NCI-H69 (cell line): ENCODE results near the gene OSBPL7.

Experiments
- DNase-seq: peaks from one replicate; lab custom pipeline; 2025; lab: John Stamatoyannopoulos, UW

OSBPL7 gene

GRCh38 chr17:47847341-47848197, 26.0 kb upstream of the OSBPL7 start:
- no peak for DNase-seq

DNA sequence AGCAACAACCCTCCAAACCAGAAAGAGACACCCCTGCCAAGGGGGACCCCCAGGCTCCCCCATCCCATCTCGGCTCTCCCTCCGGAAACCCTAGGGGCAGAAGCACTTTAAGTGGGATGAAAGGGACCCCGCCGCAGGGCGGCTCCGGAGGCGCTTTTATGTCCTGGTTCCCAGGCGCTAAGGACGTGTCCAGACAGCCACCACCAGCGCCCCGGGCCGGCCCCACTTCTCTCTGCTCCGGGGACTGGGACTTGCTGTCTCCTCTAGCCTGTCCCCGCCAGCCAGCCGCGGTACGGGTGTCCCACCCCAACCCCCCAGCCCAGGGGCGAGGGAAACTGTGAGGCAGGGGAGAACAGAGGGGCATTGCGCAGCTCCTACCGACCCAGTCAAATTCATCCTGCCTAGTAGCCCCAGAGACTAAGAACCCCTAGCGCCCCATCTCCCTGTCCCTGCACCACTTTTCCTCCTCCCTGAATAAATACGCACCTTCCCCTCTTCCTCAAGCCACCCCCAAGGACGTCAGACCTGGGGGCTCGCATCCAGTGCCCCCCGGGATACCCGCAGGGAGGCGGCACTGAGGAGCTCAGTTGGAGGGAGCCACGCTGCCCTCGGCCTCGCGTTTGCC, 25.2 kb upstream of the OSBPL7 start:
- DNase-seq = no peak

DNA sequence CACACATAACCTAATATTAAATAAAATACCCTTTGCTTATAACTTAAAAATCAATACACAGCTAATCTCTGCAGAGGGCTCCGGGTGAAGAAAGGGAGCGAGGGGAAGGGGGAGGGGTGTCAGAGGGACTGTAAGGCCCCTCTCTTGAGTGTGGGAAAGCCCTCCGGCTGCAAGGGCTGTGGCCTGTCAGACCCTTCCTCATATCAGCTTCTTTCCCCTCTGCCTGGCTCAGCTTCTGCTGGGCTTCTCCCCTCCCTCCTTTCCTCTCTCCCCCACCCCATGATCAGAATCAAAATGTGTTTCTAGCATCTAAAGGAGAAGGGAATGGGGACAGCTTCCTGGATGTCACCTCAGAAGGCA, 24.1 kb upstream of the OSBPL7 start:
- no peak for DNase-seq

GRCh38 chr17:47844814-47845715, 23.5 kb upstream of the OSBPL7 start:
- DNase-seq = peak; percentile 47

DNA sequence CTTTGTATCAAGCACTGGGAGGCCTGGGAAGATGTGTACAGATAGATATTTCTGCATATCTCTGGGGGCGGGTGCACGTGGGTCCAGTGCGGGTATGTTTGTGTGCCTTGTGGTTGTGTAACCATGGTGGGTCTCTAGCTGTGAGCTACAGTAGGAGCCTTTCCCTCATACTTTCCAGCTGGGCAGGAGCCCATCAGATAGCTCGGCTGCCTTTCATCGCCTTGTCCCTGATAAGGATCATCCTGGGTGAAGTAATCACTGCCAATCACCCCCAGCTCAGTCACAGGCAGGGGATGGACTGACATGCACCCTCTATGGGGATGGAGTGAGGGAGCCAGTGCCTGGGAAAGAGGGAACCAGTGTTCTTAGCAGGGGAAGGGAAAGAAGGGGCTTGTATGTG, 22.6 kb upstream of the OSBPL7 start:
- DNase-seq = peak; percentile 44

DNA sequence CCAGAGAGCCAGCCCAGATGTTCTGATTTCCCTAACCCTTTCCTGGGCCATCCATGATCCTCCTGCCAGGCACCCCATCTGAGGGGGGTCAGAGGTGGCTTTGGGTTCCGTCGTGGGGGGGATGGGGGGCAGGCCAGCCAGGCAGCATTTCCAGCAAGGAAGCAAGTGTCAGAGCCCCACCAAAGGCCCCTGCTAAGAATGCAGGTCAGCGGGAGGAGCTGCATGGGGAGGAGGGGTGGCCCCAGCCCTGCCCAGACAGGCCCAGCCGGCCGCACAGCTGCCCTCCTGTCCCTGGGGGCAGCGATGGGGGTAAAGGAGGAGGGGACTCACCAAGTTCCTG, 21.8 kb upstream of the OSBPL7 start:
- peak; percentile 97 for DNase-seq

DNA sequence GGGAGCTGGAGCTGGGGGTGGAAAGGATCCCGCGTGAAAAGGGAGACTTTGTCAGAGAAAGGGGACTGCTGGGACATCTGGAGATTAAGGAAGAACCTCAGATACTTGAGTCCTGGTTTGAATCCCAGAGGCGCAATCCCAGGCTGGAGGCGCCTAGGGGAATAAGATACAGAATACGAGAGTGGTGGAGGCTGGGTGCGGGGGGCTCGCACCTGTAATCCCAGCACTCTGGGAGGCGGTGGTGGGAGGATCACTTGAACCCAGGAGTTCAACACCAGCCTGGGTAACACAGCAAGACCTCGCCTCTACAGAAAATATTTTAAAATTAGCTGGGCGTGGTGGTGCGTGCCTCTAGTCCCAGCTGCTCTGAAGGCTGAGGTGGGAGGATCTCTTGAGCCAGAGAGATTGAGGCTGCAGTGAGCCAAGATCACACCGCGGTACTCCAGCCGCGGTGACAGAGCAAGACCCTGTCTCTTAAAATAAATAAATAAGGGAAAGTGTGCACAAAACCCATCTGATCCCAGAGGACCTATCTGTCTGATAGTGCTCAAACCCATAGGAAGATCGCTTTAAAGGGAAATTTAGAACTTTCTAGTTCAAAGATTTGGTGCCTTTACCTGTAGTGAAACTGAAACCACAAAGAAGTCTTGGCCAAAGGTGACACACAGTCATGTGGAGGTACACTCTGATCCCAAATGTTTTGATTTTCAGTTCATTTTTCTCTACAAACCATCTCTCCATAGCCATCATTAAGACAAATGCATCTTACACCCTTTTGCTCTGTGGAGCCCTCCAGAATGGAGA, 20.1 kb upstream of the OSBPL7 start:
- DNase-seq = no peak

- peak; percentile 92 for DNase-seq
Observed at GRCh38 chr17:47840742-47841487, 19.3 kb upstream of the OSBPL7 start, which contains the start of gene SCRN2. TSS of gene SCRN2 (minus strand) at chr17:47841273. CDS start at chr17:47840843, 430 bp downstream.

DNA sequence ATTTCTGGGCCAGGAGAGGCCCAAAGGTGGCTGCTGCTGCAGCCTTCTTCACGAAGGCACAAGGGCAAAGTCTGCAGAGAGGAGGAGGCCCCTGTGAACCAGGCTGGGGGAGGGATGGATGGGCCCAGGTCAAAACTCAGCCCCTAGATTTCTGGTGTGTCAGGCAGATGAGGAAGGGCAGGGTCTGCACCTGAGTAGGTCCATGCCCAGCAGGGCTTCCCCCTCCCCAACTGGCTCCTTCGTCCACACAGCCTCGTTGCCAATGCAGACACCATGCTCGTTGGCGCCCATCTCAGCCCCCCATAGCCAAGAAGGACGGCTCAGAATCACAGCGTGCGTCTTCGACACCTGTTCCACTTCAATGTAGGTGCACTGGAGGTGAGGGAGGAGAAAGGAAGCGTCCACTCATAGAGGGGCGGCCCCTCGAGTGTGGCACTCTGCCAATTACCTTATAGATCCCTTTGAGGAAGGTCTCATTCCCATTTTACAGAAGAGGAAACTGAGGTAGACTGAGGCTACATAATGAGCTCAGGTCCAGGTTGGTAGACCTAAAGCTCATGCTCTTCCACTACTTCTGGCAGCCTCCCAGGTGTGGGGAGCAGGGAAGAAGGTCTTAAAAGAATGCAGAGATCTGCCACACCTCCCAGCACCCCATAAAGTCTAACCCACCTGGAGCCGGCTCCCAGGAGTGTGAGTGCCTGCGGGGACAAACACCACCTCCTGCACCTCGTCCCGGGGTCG, 18.6 kb upstream of the OSBPL7 start:
- peak; percentile 62 for DNase-seq

DNA sequence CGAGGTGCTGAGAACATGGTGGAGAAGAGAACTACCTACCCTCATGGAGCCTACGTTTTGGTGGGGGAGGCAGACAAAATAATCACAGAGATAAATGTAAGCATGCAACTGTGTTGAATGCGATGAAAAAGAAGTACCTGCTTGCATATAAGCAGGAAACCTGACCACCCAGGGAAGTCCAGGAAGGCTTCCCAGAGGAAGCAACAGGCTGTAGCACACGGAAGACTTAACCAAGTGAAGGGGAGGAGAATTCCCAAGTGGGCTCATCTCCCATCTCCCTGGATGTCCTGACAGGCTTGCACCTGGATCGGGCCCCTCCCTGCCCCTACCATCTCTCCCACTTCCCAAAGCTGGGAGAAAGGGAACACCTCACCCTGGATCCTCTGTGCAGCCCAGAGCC, 17.5 kb upstream of the OSBPL7 start:
- DNase-seq = no peak

GRCh38 chr17:47838636-47839035, 17.0 kb upstream of the OSBPL7 start:
- no peak for DNase-seq

GRCh38 chr17:47837401-47838039, 15.9 kb upstream of the OSBPL7 start:
- DNase-seq = no peak

DNA sequence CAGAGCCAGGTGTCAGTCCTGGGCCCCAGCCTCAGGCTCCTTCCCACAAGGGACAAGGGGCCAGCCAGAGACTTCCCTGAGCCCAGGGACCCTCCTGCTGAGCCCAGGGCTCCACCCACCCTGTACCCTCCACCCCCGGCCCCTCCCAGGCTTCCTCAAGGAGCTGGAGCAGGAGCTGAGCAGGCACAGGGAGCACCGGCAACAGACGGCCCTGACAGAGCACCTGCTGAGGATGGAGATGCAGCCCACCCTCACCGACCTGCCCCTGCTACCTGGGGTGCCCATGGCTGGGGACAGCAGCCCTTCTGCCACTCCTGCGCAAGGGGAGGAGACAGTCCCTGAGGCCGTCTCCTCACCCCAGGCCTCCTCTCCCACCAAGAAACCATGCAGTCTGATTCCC, 15.0 kb upstream of the OSBPL7 start:
- no peak for DNase-seq

GRCh38 chr17:47834756-47835155, 13.2 kb upstream of the OSBPL7 start:
- DNase-seq = no peak

DNA sequence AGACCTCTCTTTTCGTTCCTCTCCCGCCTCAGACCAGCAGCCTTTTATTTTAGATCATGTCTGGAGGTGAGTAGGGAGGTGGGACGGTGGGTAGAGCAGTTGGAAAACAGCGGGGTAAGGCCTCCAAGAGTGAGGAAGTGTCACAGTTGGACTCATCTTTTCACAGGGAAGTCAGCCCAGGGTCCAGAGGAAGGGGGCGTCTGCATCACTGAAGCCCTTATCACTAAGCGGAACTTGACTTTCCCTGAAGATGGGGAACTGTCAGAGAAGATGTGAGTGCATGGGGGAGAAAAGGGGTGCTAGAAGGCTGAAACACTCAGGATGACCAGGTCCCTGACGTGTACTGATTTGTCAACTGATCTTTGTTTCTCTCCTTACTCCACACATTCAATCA, 10.3 kb upstream of the OSBPL7 start:
- peak; percentile 44 for DNase-seq

DNA sequence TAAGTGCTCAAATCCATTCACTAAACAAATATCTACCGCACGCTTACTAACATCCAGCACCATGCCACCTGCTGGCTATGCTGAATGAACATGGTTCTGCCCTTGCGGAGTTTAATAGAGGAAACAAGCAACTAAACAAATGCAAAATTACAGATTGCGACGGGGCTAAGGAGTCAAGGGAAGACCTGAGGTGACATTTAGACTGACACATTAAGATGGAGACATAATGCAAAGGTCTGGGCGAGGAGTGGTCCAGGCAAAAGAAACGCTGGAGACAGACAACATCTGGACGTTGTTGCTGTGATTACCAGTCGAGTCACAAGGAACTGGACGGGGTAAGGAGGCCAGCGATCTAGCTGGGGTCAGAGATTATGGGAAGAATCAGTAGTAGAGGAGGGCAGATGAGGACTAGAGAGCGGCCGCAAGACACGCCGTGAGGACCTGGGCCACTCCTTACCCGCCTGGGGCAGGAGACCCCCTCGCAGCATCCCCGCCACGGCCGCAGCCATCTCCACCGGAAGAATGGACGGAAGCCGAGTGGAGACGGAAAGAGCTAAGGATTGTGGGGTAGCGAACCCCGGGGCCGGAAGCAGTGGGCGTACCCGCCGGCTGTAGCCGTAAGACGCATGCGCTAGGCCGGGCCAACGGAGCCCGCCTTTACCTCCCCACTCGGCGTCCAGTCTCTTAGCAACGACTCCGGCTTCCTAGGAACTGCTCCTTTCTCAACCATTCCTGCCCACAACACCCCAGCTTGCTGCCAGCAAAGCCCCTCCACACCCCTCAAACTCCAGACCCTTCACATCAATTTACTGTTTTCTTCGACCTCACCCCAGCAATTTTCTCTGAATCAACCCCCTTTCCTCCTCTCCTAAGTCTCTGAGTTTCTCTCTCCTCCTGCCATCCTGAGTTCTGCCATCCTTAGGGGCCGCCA, 9.7 kb upstream of the OSBPL7 start, which contains the start of the genes LRRC46 and MRPL10:
LRRC46 (plus strand) TSS at position 668 of the 931 bp plus-strand sequence. CDS start 320 bp downstream, outside the sequence.
MRPL10 (minus strand) TSS at position 539 of the 931 bp plus-strand sequence; CDS start at position 509, 30 bp downstream.
- peak; percentile 98 for DNase-seq

DNA sequence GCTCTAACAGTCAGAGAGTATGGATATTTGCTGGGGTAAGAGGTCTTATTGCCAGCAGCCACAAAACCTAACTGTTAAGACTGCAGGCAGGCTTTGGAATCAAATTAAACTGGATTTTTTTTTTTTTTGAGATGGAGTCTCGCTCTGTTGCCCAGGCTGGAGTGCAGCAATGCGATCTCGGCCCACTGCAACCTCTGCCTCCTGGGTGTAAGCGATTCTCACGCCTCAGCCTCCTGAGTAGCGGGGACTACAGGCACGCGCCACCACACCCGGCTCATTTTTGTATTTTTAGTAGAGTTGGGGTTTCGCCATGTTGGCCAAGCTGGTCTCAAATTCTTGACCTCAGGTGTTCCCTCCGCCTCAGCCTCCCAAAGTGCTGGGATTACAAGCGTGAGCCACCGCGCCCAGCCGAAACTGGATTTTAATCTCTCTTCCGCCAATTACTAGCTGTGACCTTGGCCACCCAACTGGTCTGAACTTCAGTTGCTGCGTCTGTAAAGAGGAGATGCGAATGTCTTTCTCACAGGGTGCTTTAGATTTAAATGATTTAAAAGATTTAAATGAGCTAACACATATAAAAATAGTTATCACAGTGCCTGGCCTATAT, 8.9 kb upstream of the OSBPL7 start:
- DNase-seq = no peak

GRCh38 chr17:47829870-47830269, 8.3 kb upstream of the OSBPL7 start:
- no peak for DNase-seq
